ENCODE results near the gene JAK2.

- TF ChIP-seq YY1 (IDR thresholded peaks at IDR 0.05; ENCODE audit: low read depth) (no peak), FOXM1 (IDR thresholded peaks at IDR 0.05; ENCODE audit: borderline replicate concordance, low read depth) (no peak), TAF1 (IDR thresholded peaks at IDR 0.05; ENCODE audit: low read depth) (no peak), RAD21 (IDR thresholded peaks at IDR 0.05; ENCODE audit: low read depth) (no peak), EGR1 (IDR thresholded peaks at IDR 0.05) (no peak)
- TF ChIP-seq, protein P1, sequence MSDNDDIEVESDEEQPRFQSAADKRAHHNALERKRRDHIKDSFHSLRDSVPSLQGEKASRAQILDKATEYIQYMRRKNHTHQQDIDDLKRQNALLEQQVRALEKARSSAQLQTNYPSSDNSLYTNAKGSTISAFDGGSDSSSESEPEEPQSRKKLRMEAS (IDR thresholded peaks at IDR 0.05) = no peak
These were observed 23.1 kb downstream of the JAK2 start for GRCh38 chr9:5008202-5008601.

Measured in Ishikawa (cell line).